Measurements from ENCODE around the gene ZNF628.
A peak's percentile ranks its signal among the peaks of the same experiment; 100 is the strongest.

ZNF628 gene

GRCh38 chr19:55451163-55451964 is 25.1 kb upstream of the ZNF628 start:
- no peak for DNase-seq

- DNase-seq = no peak
These were observed 24.3 kb upstream of the ZNF628 start for GRCh38 chr19:55451965-55452748.

GRCh38 chr19:55452749-55453346 is 23.6 kb upstream of the ZNF628 start:
- DNase-seq = peak; percentile 88

GRCh38 chr19:55453511-55454260 is 22.7 kb upstream of the ZNF628 start:
- no peak for DNase-seq

DNA sequence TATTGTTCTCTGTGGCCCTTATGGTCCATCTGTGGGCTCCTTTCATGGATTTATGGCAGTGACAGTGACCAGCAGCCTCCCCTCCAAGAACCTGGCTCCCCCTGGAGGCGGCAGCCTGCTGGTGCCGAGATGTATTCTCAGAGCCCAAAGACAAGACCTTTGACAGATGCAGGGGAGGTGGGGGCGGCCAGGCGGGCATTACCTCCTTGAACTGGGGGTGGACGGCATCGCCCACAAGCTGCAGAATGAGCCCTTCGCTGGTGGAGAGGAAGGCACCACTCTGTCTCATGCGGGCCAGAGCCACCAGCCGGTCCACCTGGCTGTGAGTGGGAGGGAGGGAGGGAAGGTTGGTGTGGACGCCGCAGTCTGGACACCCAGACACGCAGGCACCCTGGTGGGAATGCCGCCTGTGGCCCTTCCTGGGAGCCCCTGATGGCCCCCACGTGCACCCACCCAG is 21.6 kb upstream of the ZNF628 start:
- no peak for DNase-seq

- DNase-seq = no peak
These were observed 20.7 kb upstream of the ZNF628 start for GRCh38 chr19:55455576-55456235.

DNA sequence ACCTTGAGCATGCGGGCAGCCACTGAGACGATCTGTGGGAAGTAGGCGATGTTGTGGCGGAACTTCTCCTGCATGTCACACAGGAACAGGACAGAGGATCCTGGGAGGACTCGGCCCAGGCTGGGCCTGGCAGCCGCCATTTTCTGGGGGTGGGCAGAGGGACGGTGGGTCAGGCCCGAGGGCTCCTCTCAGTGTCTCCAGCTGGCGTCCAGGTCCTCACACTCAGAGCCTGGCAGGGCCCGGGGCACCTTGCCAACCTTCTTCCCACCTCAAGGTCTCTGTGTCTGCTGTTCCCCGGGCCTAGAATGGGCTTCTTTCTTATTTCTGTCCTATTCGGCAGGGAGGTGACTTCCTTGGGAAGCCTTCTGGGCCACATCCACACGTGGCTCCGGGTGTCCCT is 20.1 kb upstream of the ZNF628 start:
- DNase-seq = no peak

- DNase-seq = no peak
These were observed 18.5 kb upstream of the ZNF628 start for GRCh38 chr19:55457683-55458457.

- DNase-seq = no peak
These were observed 16.9 kb upstream of the ZNF628 start for GRCh38 chr19:55459551-55459949.

GRCh38 chr19:55459950-55460657 is 16.3 kb upstream of the ZNF628 start:
- no peak for DNase-seq

- DNase-seq = peak; percentile 51
These were observed 15.7 kb upstream of the ZNF628 start for GRCh38 chr19:55460670-55461258.

DNA sequence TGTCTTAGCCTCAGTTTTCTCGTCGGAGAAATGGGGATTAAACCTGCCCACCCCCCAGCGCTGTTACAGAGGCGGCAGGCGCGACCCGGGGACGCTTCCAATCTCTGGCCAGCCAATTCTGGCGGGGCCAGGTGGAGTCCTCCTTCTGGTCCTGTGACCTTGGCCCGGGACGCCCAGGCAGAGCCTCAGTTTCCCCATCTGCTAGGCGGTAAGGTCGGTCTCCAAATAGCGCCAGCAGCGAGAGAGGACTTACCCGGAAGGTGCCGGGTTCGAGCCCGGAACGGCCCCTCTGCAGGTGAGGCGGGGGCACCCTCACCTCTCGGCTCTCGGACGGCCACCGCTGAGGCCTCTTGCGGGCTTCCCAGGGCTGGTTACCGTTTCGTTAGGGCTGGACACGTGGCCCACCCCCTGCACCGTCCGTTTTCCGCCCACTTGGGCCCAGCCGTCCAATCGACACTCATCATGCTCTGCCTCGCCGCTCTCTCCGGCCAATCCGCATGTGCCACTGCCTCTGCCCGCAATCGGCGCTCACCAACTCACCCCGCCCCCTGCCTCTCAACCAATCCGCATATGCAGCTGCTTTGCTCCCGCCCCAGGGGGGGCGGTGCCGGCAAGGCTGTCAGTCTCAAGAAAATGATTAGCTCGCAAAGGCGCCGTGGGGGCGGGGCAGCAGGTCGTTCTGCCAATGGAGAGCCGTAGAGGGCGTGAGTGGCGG is 15.0 kb upstream of the ZNF628 start, which contains the start of gene ISOC2:
Gene ISOC2, minus strand, starts transcription at position 384 of the 715 bp plus-strand sequence. CDS start 5,156 bp downstream, outside the sequence.
- DNase-seq = peak; percentile 99

DNA sequence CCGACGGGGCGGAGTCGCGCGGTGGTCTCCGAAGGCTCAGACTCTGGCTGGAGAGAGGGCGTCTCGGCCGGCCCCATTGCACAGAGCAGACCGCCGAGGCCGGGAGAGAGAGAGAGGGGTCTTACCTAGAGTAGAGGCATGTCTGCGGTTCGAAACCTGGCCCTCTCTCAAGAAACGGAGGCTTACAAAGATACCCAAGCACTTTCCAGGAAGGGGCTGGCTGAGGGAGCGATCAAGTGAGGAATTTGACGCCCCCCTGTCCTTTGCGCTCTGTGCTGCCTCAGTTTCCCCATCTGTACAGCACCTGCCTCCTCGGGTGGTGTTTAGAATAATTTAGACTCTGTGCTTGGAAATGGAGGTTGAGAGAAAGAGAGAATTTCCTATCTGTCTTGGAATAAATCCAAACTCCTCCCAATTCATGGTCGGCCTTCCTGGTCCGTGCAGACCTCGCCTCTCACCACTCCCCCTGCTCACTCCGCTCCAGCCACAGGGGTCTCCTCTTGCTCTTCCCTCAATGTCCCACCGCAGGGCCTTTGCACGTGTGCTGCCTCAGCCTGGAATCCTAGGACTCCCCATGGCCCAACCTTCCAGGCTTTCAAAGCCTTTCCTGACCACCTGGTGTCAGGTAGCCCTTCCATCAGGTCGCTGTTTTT is 14.3 kb upstream of the ZNF628 start:
- DNase-seq = no peak

DNA sequence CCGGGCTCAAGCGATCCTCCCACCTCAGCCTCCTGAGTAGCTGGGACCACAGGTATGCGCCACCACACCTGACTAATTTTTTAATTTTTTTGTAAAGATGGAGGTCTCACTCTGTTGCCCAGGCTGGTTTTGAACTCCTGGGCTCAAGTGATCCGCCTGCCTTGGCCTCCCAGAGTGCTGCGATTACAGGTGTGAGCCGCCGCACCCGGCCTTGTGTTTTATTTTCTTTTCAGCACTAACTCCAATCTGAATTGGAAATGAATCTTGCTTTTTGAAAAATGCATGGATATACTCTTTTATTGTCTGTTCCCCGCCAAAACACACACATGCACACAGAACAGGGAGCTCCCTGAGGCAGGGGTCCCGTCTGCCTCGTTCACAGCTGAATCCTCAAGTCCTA is 13.7 kb upstream of the ZNF628 start:
- DNase-seq = no peak

DNA sequence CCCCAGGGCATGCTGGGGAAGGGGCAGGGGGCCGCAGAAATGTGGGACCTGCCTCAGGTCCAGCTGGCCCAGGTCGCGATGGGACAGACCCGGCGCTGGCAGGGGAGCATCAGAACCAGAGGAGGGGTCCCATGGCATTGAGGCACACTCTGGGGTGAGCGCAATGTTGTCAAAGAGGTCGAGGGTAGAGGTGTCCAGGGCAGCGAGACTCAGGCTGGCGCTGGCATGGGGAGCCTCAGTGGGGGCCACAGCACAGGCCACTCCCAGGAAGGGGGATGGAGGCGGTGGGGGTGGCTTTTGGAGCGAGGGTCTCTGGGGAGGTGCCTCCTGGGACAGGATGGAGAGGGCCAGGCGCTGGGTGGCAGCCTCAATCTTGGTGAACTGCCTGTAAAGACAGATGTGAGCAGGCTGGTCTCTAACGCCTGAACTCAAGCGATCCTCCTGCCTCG is 12.8 kb upstream of the ZNF628 start:
- DNase-seq = no peak

- no peak for DNase-seq
These were observed 12.3 kb upstream of the ZNF628 start for GRCh38 chr19:55464039-55464661.

DNA sequence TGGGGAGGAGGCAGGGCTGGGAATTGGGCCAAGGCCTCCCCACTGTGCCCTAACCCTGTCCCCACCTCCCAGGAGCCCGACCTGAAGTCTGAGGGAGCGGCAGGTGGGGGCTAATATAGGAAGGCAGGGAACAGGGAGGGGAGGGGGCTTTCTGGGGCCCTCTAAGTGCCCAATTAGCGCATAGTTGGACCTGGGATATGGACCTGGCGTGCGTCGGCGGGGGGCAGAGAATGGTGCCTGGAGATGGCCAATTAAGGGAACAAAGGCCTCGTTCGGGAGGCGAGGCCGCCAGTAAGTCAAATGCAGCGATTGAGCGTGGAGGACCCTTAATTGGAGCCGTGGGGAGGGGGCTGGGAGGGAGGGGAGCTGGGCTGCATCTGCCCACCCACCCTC is 11.8 kb upstream of the ZNF628 start, which contains the start of gene C19orf85:
Gene C19orf85, minus strand, starts transcription at position 90 of the 393 bp plus-strand sequence. CDS start 197 bp downstream, outside the sequence.
- no peak for DNase-seq
